ENCODE data around the gene TMEM272. TPM values are rescaled to one million over a fixed set of nuclear protein-coding genes. Genes with fewer than 3 reads are reported as not detected.
A peak's percentile ranks its signal among the peaks of the same experiment; 100 is the strongest.

TMEM272 gene
- total RNA-seq, 2 donors from 2014 or later = not detected

DNA sequence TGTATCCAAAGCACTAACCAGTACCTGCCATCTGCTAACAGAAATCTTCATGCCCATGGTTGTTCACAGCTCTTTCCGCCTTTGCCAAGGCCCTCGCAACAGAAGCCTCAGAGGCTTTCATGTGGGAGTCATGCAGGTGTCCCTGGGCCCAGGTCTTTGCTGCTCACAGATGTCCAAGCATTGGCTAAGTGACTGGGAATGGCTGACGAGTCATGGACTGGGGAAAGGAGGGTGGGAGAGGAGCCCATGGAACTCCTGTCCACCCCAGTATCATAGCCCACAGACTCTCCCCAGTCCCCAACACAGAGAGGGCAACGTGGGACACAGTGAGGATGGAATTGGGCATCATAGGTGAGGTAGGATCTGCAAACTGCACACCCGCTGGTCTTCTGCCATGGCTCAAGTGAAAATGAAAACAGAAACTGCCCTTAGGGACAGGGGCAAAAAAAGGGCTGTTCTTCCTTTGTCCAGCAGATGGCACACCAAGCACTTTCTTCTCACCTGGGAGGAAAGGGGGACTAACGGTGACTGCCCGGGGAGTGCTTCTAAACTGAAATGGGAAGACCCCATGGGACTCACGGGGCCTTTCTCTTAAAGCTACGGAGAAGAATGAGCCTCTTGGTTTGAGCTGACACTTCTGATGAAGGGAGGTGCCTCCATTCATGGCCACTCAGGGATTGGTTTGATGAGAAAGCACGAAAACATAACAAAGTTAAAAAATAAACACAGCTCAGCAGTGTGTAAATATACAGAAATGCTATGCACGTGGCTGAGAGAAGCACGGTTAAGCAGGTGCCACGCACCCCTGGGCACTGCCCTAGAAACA, 29.9 kb downstream of the TMEM272 start:
- no peak overlapping the region for H3K4me3 ChIP-seq
- H3K9me3 ChIP-seq = no peaks in the 10 kb centered on the region
- intact Hi-C loops (cut with DNase I) = loop anchor here (10.0 kb wide), 2 partner anchors 190 to 320 kb away; no protein-coding TSS in a partner anchor
- no peaks in the 10 kb centered on the region for H3K27me3 ChIP-seq
- peak; percentile 76 to 83 (median 80) for DNase-seq
- H3K4me1 ChIP-seq = peaks cover 15% of the 10 kb centered on the region
- H3K36me3 ChIP-seq (replicated peaks in 1 of 2; ENCODE audit: insufficient read depth in 1 of 2, low read depth in 2 of 2) = no peaks in the 10 kb centered on the region
- peak; percentile 91 for ATAC-seq
- peak in 1 of 3 donors; percentile 42 for TF ChIP-seq POLR2A (IDR thresholded peaks at IDR 0.05)
- TF ChIP-seq, protein P1, sequence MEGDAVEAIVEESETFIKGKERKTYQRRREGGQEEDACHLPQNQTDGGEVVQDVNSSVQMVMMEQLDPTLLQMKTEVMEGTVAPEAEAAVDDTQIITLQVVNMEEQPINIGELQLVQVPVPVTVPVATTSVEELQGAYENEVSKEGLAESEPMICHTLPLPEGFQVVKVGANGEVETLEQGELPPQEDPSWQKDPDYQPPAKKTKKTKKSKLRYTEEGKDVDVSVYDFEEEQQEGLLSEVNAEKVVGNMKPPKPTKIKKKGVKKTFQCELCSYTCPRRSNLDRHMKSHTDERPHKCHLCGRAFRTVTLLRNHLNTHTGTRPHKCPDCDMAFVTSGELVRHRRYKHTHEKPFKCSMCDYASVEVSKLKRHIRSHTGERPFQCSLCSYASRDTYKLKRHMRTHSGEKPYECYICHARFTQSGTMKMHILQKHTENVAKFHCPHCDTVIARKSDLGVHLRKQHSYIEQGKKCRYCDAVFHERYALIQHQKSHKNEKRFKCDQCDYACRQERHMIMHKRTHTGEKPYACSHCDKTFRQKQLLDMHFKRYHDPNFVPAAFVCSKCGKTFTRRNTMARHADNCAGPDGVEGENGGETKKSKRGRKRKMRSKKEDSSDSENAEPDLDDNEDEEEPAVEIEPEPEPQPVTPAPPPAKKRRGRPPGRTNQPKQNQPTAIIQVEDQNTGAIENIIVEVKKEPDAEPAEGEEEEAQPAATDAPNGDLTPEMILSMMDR (IDR thresholded peaks at IDR 0.05) = peak; percentile 71 to 89 (median 83)
- WGBS, 2 donors = 13 to 16% methylated on average over 13 of the region's 13 CpGs
- peak overlapping the region; percentile 66 to 80 (median 68) for H3K27ac ChIP-seq

DNA sequence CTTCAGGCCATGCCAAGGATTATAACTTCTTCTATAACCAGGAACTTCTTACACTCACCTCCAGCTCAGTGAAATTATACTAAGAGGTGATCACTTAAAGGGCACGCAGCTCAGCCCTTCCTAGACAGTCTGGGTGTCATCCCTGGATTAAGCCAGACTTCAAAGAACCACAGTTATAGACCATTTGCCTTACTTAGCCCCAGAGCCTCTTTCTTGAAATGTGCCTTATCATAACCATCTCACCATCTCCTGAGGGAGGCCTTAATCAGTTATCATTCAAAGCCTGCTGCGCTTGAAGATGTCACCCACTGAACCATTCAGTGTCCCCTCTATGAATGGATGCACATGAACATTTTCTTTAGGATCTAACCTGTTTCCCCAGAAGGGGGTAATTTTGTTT, 30.9 kb downstream of the TMEM272 start:
- peaks cover 15% of the 10 kb centered on the region for H3K4me1 ChIP-seq
- H3K36me3 ChIP-seq (replicated peaks in 1 of 2; ENCODE audit: insufficient read depth in 1 of 2, low read depth in 2 of 2) = no peaks in the 10 kb centered on the region
- H3K9me3 ChIP-seq = no peaks in the 10 kb centered on the region
- no peaks in the 10 kb centered on the region for H3K27me3 ChIP-seq
- no peak for TF ChIP-seq POLR2A (IDR thresholded peaks at IDR 0.05)
- TF ChIP-seq, protein P1 (IDR thresholded peaks at IDR 0.05) = no peak
- DNase-seq = no peak
- H3K27ac ChIP-seq = no peak overlapping the region
- WGBS, 2 donors = 94 to 100% methylated on average over 2 of the region's 2 CpGs
- intact Hi-C loops (cut with DNase I) = loop anchor here (10.0 kb wide), 2 partner anchors 191 to 321 kb away; no protein-coding TSS in a partner anchor
- no peak overlapping the region for H3K4me3 ChIP-seq
- no peak for ATAC-seq

DNA sequence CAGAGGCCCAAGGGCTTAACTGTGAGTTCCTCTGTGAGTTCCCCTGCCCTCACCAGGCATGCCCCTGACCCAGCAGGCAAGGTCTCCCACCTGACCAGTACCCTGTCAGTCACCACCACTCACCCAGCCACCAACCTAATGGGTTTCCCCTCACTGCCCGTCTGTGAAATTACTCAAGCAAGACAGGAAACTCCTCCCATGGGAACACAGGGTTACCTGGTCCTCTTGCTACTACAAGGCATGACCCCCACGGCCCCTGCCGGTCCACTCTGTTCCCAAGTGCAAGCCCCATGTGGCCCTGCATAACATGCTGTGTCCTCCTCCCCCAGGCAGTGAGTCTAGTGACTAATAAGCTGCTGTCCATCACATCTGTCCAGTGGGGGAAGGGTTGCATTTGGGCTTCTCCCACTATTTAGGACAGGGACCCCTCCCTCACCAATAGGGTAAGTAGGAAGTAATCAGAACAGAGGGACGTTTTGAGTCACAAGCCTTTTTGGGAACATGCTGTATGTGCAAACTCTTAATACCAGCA, 33.0 kb downstream of the TMEM272 start:
- intact Hi-C loops (cut with DNase I) = loop anchor here (10.0 kb wide), 2 partner anchors 193 to 323 kb away; no protein-coding TSS in a partner anchor
- no peak overlapping the region for H3K4me3 ChIP-seq
- WGBS, 2 donors = 52 to 60% methylated on average over 4 of the region's 4 CpGs
- peaks cover 18% of the 10 kb centered on the region for H3K4me1 ChIP-seq
- ATAC-seq = no peak
- DNase-seq = no peak
- H3K36me3 ChIP-seq (replicated peaks in 1 of 2; ENCODE audit: insufficient read depth in 1 of 2, low read depth in 2 of 2) = no peaks in the 10 kb centered on the region
- H3K9me3 ChIP-seq = no peaks in the 10 kb centered on the region
- no peak overlapping the region for H3K27ac ChIP-seq
- no peaks in the 10 kb centered on the region for H3K27me3 ChIP-seq
- no peak for TF ChIP-seq POLR2A (IDR thresholded peaks at IDR 0.05)
- TF ChIP-seq, protein P1 (IDR thresholded peaks at IDR 0.05) = no peak

DNA sequence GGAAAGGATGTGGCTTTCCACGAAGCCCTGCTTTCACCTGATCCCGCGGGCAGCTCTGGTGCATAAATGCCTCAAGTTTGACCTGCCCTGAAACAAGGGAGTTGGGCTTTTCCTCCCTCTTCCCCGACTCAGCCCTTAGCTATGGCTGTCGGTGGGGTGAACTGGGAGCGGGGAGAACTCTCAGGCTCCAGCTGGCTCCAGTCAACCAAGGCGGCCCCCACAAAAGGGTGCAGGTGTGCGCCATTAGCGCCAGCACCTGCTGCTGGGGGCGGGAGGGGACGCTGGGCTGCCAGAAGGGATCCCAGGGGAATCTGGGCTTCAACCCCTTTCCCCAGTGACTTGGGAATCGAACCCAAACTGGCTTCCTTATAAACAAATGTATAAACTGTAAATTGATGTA, 33.9 kb downstream of the TMEM272 start:
- Histone ChIP-seq H3K27ac (no peak overlapping the region), H3K9me3 (no peaks in the 10 kb centered on the region), H3K36me3 (replicated peaks in 1 of 2; ENCODE audit: insufficient read depth in 1 of 2, low read depth in 2 of 2) (no peaks in the 10 kb centered on the region), H3K27me3 (no peaks in the 10 kb centered on the region), H3K4me1 (peaks cover 27% of the 10 kb centered on the region), H3K4me3 (no peak overlapping the region)
- DNase-seq (no peak), ATAC-seq (no peak)
- TF ChIP-seq, protein P1 (IDR thresholded peaks at IDR 0.05) = no peak
- no peak for TF ChIP-seq POLR2A (IDR thresholded peaks at IDR 0.05)
- WGBS, 2 donors = 85 to 87% methylated on average over 11 to 12 of the region's 12 CpGs
- intact Hi-C loops (cut with DNase I) = loop anchor here (10.0 kb wide), 2 partner anchors 194 to 324 kb away; no protein-coding TSS in a partner anchor
